GM12878 (cell line): ENCODE measurements around the gene LSM12. TPM values are rescaled to one million over a fixed set of nuclear protein-coding genes. Genes with fewer than 3 reads are reported as not detected.

Experiments
- ATAC-seq: fragments of 200-7000 bp; cut with Tn5 transposase; 3 replicates; pipeline ENCODE4 v1.9.1; 2020; ENCODE audit warnings: mild to moderate bottlenecking, moderate library complexity
- BruUV-seq: library from RNA; stranded (reverse); fragments of 400-500 nt; replicated peaks from 2 replicates; lab custom pipeline; 2021; lab: Mats Ljungman, UMichigan
- CTCF ChIA-PET: fragments of 300-600 bp; sonication (Branson Sonifier 250); formaldehyde crosslinking; extraction: SDS; loops from one replicate; lab custom pipeline; 2021; ENCODE audit warnings: inconsistent platforms; lab: Yijun Ruan, JAX
- POLR2A ChIA-PET: fragments of 350-600 bp; formaldehyde crosslinking; extraction: SDS; loops from one replicate; lab custom pipeline; 2021; ENCODE audit warnings: inconsistent platforms; lab: Charles Lee
- RAD21 ChIA-PET: fragments of 300-600 bp; sonication (Branson Sonifier 250); formaldehyde crosslinking; loops from one replicate; lab custom pipeline; 2023; ENCODE audit warnings: antibody characterized with exemption; ENCODE audit not compliant: unreplicated experiment; lab: Charles Lee
- SMC1A ChIA-PET: fragments of 300-600 bp; sonication (Branson Sonifier 250); formaldehyde crosslinking; loops from one replicate; lab custom pipeline; 2023; ENCODE audit not compliant: unreplicated experiment, uncharacterized antibody; lab: Charles Lee
- DNase-seq: peaks from one replicate; pipeline ENCODE4 v3.0.0-alpha.2; 2011; ENCODE audit warnings: low read depth, low spot score
- FAIRE-seq: peaks from 3 replicates; lab custom pipeline; 2011; peaks lifted over from hg19 to GRCh38; lab: Jason Lieb, UNC
- H2AFZ ChIP-seq: 2 replicates; pipeline ENCODE4 v1.6.0; 2011; ENCODE audit warnings: low read depth, low read length, control low read depth; ENCODE audit not compliant: control insufficient read depth
- H3K27ac ChIP-seq: 2 replicates; pipeline ENCODE4 v1.5.1; 2011; ENCODE audit warnings: control low read depth; ENCODE audit not compliant: control insufficient read depth, insufficient read depth
- H3K27me3 ChIP-seq, 2 experiments: replicated peaks in 1 of 2; 2 replicates each; pipeline versions ENCODE4 v1.6.0 to v1.6.1; 2011; ENCODE audit warnings: low read length in 1 of 2; ENCODE audit not compliant: control insufficient read depth in 2 of 2, insufficient read depth in 2 of 2
- H3K36me3 ChIP-seq, 2 experiments: 2 replicates each; pipeline ENCODE4 v1.5.1; 2011; ENCODE audit warnings: low read length in 1 of 2; ENCODE audit not compliant: control insufficient read depth in 2 of 2, insufficient read depth in 2 of 2
- H3K4me1 ChIP-seq: 2 replicates; pipeline ENCODE4 v1.6.1; 2011; ENCODE audit warnings: mild to moderate bottlenecking, low read length, moderate library complexity, mixed read lengths; ENCODE audit not compliant: control insufficient read depth, insufficient read depth
- H3K4me2 ChIP-seq: 2 replicates; pipeline ENCODE4 v1.6.0; 2011; ENCODE audit warnings: control low read depth; ENCODE audit not compliant: control insufficient read depth, insufficient read depth
- H3K4me3 ChIP-seq: fragments of 200-600 bp; sonication (generic); 2 replicates; pipeline ENCODE4 v1.5.1; 2016
- H3K79me2 ChIP-seq: 2 replicates; pipeline ENCODE4 v1.6.0; 2011; ENCODE audit warnings: low read length; ENCODE audit not compliant: control insufficient read depth, insufficient read depth
- H3K9ac ChIP-seq: 2 replicates; pipeline ENCODE4 v1.8.0; 2011; ENCODE audit warnings: low read length, control low read depth, mixed read lengths; ENCODE audit not compliant: control insufficient read depth, insufficient read depth
- H3K9me3 ChIP-seq: replicated peaks from 3 replicates; pipeline ENCODE4 v1.5.1; 2011; ENCODE audit warnings: mild to moderate bottlenecking, low read length; ENCODE audit not compliant: control insufficient read depth, insufficient read depth
- H4K20me1 ChIP-seq: 2 replicates; pipeline ENCODE4 v1.6.0; 2011; ENCODE audit not compliant: control insufficient read depth, insufficient read depth
- ATF7 ChIP-seq: fragments of 450-650 bp; IDR thresholded peaks from 2 replicates; pipeline ENCODE4 v1.6.1; 2016; ENCODE audit warnings: low read depth, mild to moderate bottlenecking
- BACH1 ChIP-seq: fragments of 450-650 bp; IDR thresholded peaks from 2 replicates; pipeline ENCODE4 v1.6.1; 2017; ENCODE audit warnings: mild to moderate bottlenecking, borderline replicate concordance
- BCL3 ChIP-seq: IDR thresholded peaks from 2 replicates; pipeline ENCODE4 v1.6.1; 2011; ENCODE audit warnings: borderline replicate concordance, low read depth, mild to moderate bottlenecking, moderate library complexity, low read length; ENCODE audit not compliant: insufficient read depth, poor library complexity, severe bottlenecking
- CHD2 ChIP-seq: IDR thresholded peaks from 2 replicates; pipeline ENCODE4 v1.6.1; 2011; ENCODE audit warnings: low read depth, low read length, improper control_type of control experiment, borderline replicate concordance
- EP300 ChIP-seq, 2 experiments: fragments of 150-350 bp in 1 of 2; IDR thresholded peaks; 2 replicates each; pipeline ENCODE4 v1.6.1; 2011 to 2012; ENCODE audit warnings: low read depth in 2 of 2, low read length in 2 of 2, borderline replicate concordance in 1 of 2, improper control_type of control experiment in 1 of 2, inconsistent platforms in 1 of 2; ENCODE audit not compliant: control insufficient read depth in 1 of 2
- IKZF2 ChIP-seq, 2 experiments: fragments of 450-650 bp; IDR thresholded peaks; 2 replicates each; pipeline ENCODE4 v1.6.1; 2017; ENCODE audit warnings: mild to moderate bottlenecking in 2 of 2, moderate library complexity in 2 of 2
- IRF4 ChIP-seq: IDR thresholded peaks from 2 replicates; pipeline ENCODE4 v1.6.1; 2011; ENCODE audit warnings: low read depth, low read length
- KDM1A ChIP-seq: fragments of 200-600 bp; sonication (generic); IDR thresholded peaks from 2 replicates; pipeline ENCODE4 v1.6.1; 2016; ENCODE audit warnings: borderline replicate concordance
- MEF2A ChIP-seq: IDR thresholded peaks from 2 replicates; pipeline ENCODE4 v1.6.1; 2011; ENCODE audit warnings: low read depth, mild to moderate bottlenecking, low read length, moderate library complexity; ENCODE audit not compliant: insufficient read depth
- NBN ChIP-seq: fragments of 450-650 bp; IDR thresholded peaks from 2 replicates; pipeline ENCODE4 v1.6.1; 2016
- POLR2A ChIP-seq: IDR thresholded peaks from 2 replicates; pipeline ENCODE4 v1.6.1; 2011; ENCODE audit warnings: low read depth, mild to moderate bottlenecking, low read length
- RELA ChIP-seq: fragments of 450-650 bp; IDR thresholded peaks from 2 replicates; pipeline ENCODE4 v1.8.0; 2014; ENCODE audit warnings: borderline replicate concordance; ENCODE audit not compliant: partially characterized antibody
- RFX5 ChIP-seq: IDR thresholded peaks from 2 replicates; pipeline ENCODE4 v1.6.1; 2011; ENCODE audit warnings: low read depth, low read length, improper control_type of control experiment
- SMAD1 ChIP-seq: fragments of 450-650 bp; IDR thresholded peaks from 2 replicates; pipeline ENCODE4 v1.6.1; 2018; ENCODE audit warnings: mild to moderate bottlenecking, low read depth; ENCODE audit not compliant: partially characterized antibody
- SMARCA5 ChIP-seq: fragments of 450-650 bp; IDR thresholded peaks from 2 replicates; pipeline ENCODE4 v1.6.1; 2017; ENCODE audit warnings: mild to moderate bottlenecking
- SMC3 ChIP-seq: IDR thresholded peaks from 2 replicates; pipeline ENCODE4 v1.6.1; 2011; ENCODE audit warnings: low read length, improper control_type of control experiment, borderline replicate concordance
- SUZ12 ChIP-seq: fragments of 200-600 bp; sonication (generic); IDR thresholded peaks from one replicate; pipeline ENCODE4 v1.6.1; 2018; ENCODE audit warnings: antibody characterized with exemption, mild to moderate bottlenecking; ENCODE audit not compliant: unreplicated experiment
- TCF12 ChIP-seq: IDR thresholded peaks from 2 replicates; pipeline ENCODE4 v1.6.1; 2011; ENCODE audit warnings: low read depth, mild to moderate bottlenecking, low read length
- WRNIP1 ChIP-seq: IDR thresholded peaks from 2 replicates; pipeline ENCODE4 v1.6.1; 2011; ENCODE audit warnings: low read depth, low read length, improper control_type of control experiment, borderline replicate concordance
- YBX1 ChIP-seq: fragments of 450-650 bp; IDR thresholded peaks from 2 replicates; pipeline ENCODE4 v1.6.1; 2016; ENCODE audit warnings: antibody characterized with exemption
- ZNF384 ChIP-seq: IDR thresholded peaks from 2 replicates; pipeline ENCODE4 v1.6.1; 2012; ENCODE audit warnings: low read depth, mild to moderate bottlenecking, low read length, improper control_type of control experiment, borderline replicate concordance
- ZSCAN29 ChIP-seq: fragments of 450-650 bp; IDR thresholded peaks from 2 replicates; pipeline ENCODE4 v1.6.1; 2017; ENCODE audit warnings: mild to moderate bottlenecking, moderate library complexity
- WGBS: methylation state at CpG from one replicate; pipeline ENCODE4 v1.1.6; 2016; ENCODE audit warnings: low lambda C conversion rate; ENCODE audit not compliant: insufficient replicate concordance, insufficient coverage; ENCODE audit errors: missing lambda C conversion rate; 5-methylcytosine and 5-hydroxymethylcytosine counted together
- in situ Hi-C: fragments of 300-500 bp; cut with MboI; formaldehyde crosslinking; loops from 9 replicates; pipeline ENCODE4 v1.14.3; 2018; ENCODE audit warnings: mixed read lengths
- intact Hi-C: fragments of 100-400 bp; cut with micrococcal nuclease; formaldehyde crosslinking; loops from one replicate; pipeline ENCODE4 v1.14.2; 2022; ENCODE audit not compliant: unreplicated experiment
- polyA plus RNA-seq, 11 experiments: library from polyadenylated mRNA; depleted of rRNA in 4 of 11; unstranded in 6 of 11; stranded (reverse) in 5 of 11; fragments of >200 nt; fragmentation: Nextera tagmentation in 4 of 11; fragmentation: Illumina TruSeq in 1 of 11; extraction: Ambion mirVana in 4 of 11; extraction: Trizol in 1 of 11; gene quantifications; 1 replicate in 1 of 11; 2 replicates in 10 of 11; pipeline versions ENCODE4 v1.2.1 to v1.2.3, GENCODE V29; 2011 to 2016; ENCODE audit warnings: inconsistent platforms in 2 of 11, missing spikeins in 2 of 11, low read depth in 1 of 11
- total RNA-seq, 4 experiments: library from RNA; depleted of rRNA in 3 of 4; stranded (reverse); fragments of >200 nt in 3 of 4; fragmentation: Illumina TruSeq in 1 of 4; extraction: Trizol in 1 of 4; gene quantifications; 2 replicates each; pipeline versions ENCODE4 v1.2.1 to v1.2.3, GENCODE V29; 2013 to 2021

LSM12 gene
- total and polyA plus RNA-seq, 10 of the 15 experiments (the other 5 are each of a cell fraction or from before 2014, with no cell fraction given): 51.1 to 206 (median 70.8) TPM

GRCh38 chr17:44110823-44111633 lies 44.6 kb upstream of the LSM12 start:
- no TSS peak for BruUV-seq
- Histone ChIP-seq H3K4me2 (peak overlapping the region; percentile 98), H3K36me3 (peaks cover 0 to under 1% of the 10 kb centered on the region in 2 experiments; a peak in 2 of 4 replicates), H3K4me1 (peaks cover 18% of the 10 kb centered on the region), H3K79me2 (peaks cover 47% of the 10 kb centered on the region), H2AFZ (peak overlapping the region; percentile 59), H4K20me1 (no peaks in the 10 kb centered on the region), H3K9me3 (no peaks in the 10 kb centered on the region), H3K4me3 (peak overlapping the region; percentile 84), H3K9ac (peak overlapping the region; percentile 64), H3K27me3 (no peaks in the 10 kb centered on the region), H3K27ac (peak overlapping the region; percentile 82)
- DNase-seq (peak; percentile 52), ATAC-seq (peak; percentile 84), FAIRE-seq (peak; percentile 78)
- ChIA-PET RAD21 (interaction anchor here (0.7 to 2.3 kb wide), 10 partner anchors 10 to 363 kb away, joined by 3 to 16 read pairs (median 3); partner anchors contain the start of gene HDAC5), SMC1A (interaction anchor here (1.1 to 2.9 kb wide), 4 partner anchors 12 to 164 kb away, joined by 4 to 9 read pairs (median 6); partner anchors contain the start of gene HDAC5), CTCF (interaction anchor here (0.6 to 5.1 kb wide), 12 partner anchors 11 to 249 kb away, joined by 3 to 40 read pairs (median 4); partner anchors contain the start of genes GRN and HDAC5), POLR2A (interaction anchor here (0.6 to 4.0 kb wide), 10 partner anchors 11 to 393 kb away, joined by 3 to 34 read pairs (median 4); partner anchors contain the start of genes G6PC3, HDAC5, LSM12 and TMUB2)
- WGBS: 13% methylated on average over 26 of the region's 28 CpGs
- in situ Hi-C loops: loop anchor here (25.0 kb wide), 1 partner anchor 899 kb away; the partner anchor contains the start of gene TMEM106A
- intact Hi-C loops: loop anchor here (5.0 kb wide), 1 partner anchor 39 kb away; the partner anchor contains the start of gene G6PC3
- TF ChIP-seq RFX5: no peak
- 0 out of 2 replicates have a peak, but pooled peaks have one; percentile 43 for TF ChIP-seq NBN
- no peak for TF ChIP-seq IRF4
- TF ChIP-seq SMARCA5: no peak
- TF ChIP-seq RELA: no peak
- peak; percentile 80 to 81; a peak in 3 of 4 replicates for TF ChIP-seq IKZF2 (IDR thresholded peaks at IDR 0.05)
- no peak; the same call in 1 of the 2 replicates for TF ChIP-seq BACH1
- TF ChIP-seq ATF7: no peak
- peak; percentile 96 for TF ChIP-seq MEF2A
- no peak for TF ChIP-seq SMC3
- TF ChIP-seq ZSCAN29: no peak
- peak; percentile 67 for TF ChIP-seq POLR2A
- TF ChIP-seq WRNIP1: no peak
- TF ChIP-seq SUZ12: no peak
- TF ChIP-seq KDM1A: no peak
- peak; percentile 72 for TF ChIP-seq SMAD1
- TF ChIP-seq YBX1: no peak
- TF ChIP-seq ZNF384: no peak
- peak; percentile 90 for TF ChIP-seq CHD2
- TF ChIP-seq EP300 (IDR thresholded peaks at IDR 0.05; ENCODE audit: borderline replicate concordance in 1 of 2, control insufficient read depth in 1 of 2, low read depth in 2 of 2, low read length in 2 of 2): 0 out of 4 replicates have a peak, but pooled peaks of 1 of the 2 experiments have one; percentile 20
- no peak for TF ChIP-seq BCL3
- peak; percentile 86 for TF ChIP-seq TCF12
